GM11168 (cell line): ENCODE results near the gene SLC22A12.
"Not testable (repeated sequence)": the region's sequence is repeated elsewhere in the genome, so short reads cannot be mapped to it uniquely, and the experiment has no call there.

Source experiments
- in situ Hi-C: fragments of 300-500 bp; cut with MboI; formaldehyde crosslinking; loops from one replicate; pipeline ENCODE4 v1.12.0; 2022; ENCODE audit warnings: low sequenced_read_pairs; ENCODE audit not compliant: unreplicated experiment

Gene SLC22A12

GRCh38 chr11:64590763-64591221, at the start of gene SLC22A12:
Gene SLC22A12, plus strand, starts transcription at chr11:64591220. Its CDS starts 337 bp downstream, at chr11:64591557.
- in situ Hi-C loops: no loop called here

- in situ Hi-C loops: no loop called here
Measured at GRCh38 chr11:64542172-64543125, 48.6 kb upstream of the SLC22A12 start.

GRCh38 chr11:64543818-64544217, 47.2 kb upstream of the SLC22A12 start:
- in situ Hi-C loops: no loop called here

- in situ Hi-C loops: no loop called here
Measured at GRCh38 chr11:64544616-64545296, 46.3 kb upstream of the SLC22A12 start.

- in situ Hi-C loops: no loop called here
Measured at GRCh38 chr11:64545619-64546018, 45.4 kb upstream of the SLC22A12 start.

- in situ Hi-C loops: no loop called here
Measured at GRCh38 chr11:64546176-64546575, 44.8 kb upstream of the SLC22A12 start.

GRCh38 chr11:64546600-64546999, 44.4 kb upstream of the SLC22A12 start:
- in situ Hi-C loops: no loop called here

- in situ Hi-C loops: no loop called here
Measured at GRCh38 chr11:64549969-64550368, 41.1 kb upstream of the SLC22A12 start.

- in situ Hi-C loops: no loop called here
Measured at GRCh38 chr11:64553554-64554201, 37.3 kb upstream of the SLC22A12 start.

GRCh38 chr11:64556044-64556720, 34.8 kb upstream of the SLC22A12 start:
- in situ Hi-C loops: no loop called here

GRCh38 chr11:64556721-64557250, 34.2 kb upstream of the SLC22A12 start:
- in situ Hi-C loops: no loop called here

GRCh38 chr11:64558065-64558745, 32.8 kb upstream of the SLC22A12 start:
- in situ Hi-C loops: no loop called here

GRCh38 chr11:64558869-64559268, 32.2 kb upstream of the SLC22A12 start:
- in situ Hi-C loops: no loop called here

GRCh38 chr11:64559351-64560138, 31.5 kb upstream of the SLC22A12 start:
- in situ Hi-C loops: no loop called here

- in situ Hi-C loops: no loop called here
Measured at GRCh38 chr11:64560139-64560771, 30.8 kb upstream of the SLC22A12 start.

GRCh38 chr11:64560941-64561340, 30.1 kb upstream of the SLC22A12 start:
- in situ Hi-C loops: no loop called here

- in situ Hi-C loops: not testable (repeated sequence)
Measured at GRCh38 chr11:64561429-64561828, 29.6 kb upstream of the SLC22A12 start.
